ENCODE measurements around the gene GIT1.

GIT1 gene

GRCh38 chr17:29588562-29589411 lies 661 bp downstream of the GIT1 start:
- H3K4me3 ChIP-seq (ENCODE audit: low read length), result peak overlapping the region; percentile 84
- no peak for TF ChIP-seq CTCF (conservative IDR thresholded peaks at IDR 0.05; ENCODE audit: low read depth, low read length)
- DNase-seq (ENCODE audit: low read depth), result no peak

- DNase-seq (ENCODE audit: low read depth), result no peak
- TF ChIP-seq CTCF (conservative IDR thresholded peaks at IDR 0.05; ENCODE audit: low read depth, low read length), result no peak
- peak overlapping the region; percentile 84 for H3K4me3 ChIP-seq (ENCODE audit: low read length)
These were observed 1.4 kb downstream of the GIT1 start for GRCh38 chr17:29588017-29588561.

GRCh38 chr17:29587591-29587990 lies 1.9 kb downstream of the GIT1 start:
- H3K4me3 ChIP-seq (ENCODE audit: low read length), result peak overlapping the region; percentile 84
- DNase-seq (ENCODE audit: low read depth), result no peak
- TF ChIP-seq CTCF (conservative IDR thresholded peaks at IDR 0.05; ENCODE audit: low read depth, low read length), result no peak

- peak overlapping the region; percentile 84 for H3K4me3 ChIP-seq (ENCODE audit: low read length)
- DNase-seq (ENCODE audit: low read depth), result no peak
- TF ChIP-seq CTCF (conservative IDR thresholded peaks at IDR 0.05; ENCODE audit: low read depth, low read length), result no peak
These were observed 2.6 kb downstream of the GIT1 start for GRCh38 chr17:29586676-29587469.

GRCh38 chr17:29585080-29585751 lies 4.2 kb downstream of the GIT1 start:
- DNase-seq (ENCODE audit: low read depth), result no peak
- H3K4me3 ChIP-seq (ENCODE audit: low read length), result no peak overlapping the region
- peak; percentile 52 for TF ChIP-seq CTCF (conservative IDR thresholded peaks at IDR 0.05; ENCODE audit: low read depth, low read length)

GRCh38 chr17:29584452-29585079 lies 4.9 kb downstream of the GIT1 start:
- no peak for TF ChIP-seq CTCF (conservative IDR thresholded peaks at IDR 0.05; ENCODE audit: low read depth, low read length)
- H3K4me3 ChIP-seq (ENCODE audit: low read length), result no peak overlapping the region
- no peak for DNase-seq (ENCODE audit: low read depth)

Measured in retinal pigment epithelial cell (primary cell).